Neural cell (in vitro differentiated cells): ENCODE data around the gene FGGY. TPM values are rescaled to one million over a fixed set of nuclear protein-coding genes. Genes with fewer than 3 reads are reported as not detected.

ENCODE experiments used
- H2AFZ ChIP-seq: fragments of 200-600, 300-800 bp; sonication (generic), shearing (Covaris generic); 2 replicates; pipeline ENCODE4 v1.6.0; 2014; ENCODE audit warnings: low read depth, mild to moderate bottlenecking, antibody characterized with exemption, low read length, moderate library complexity
- H3F3A ChIP-seq: fragments of 200-600 bp; shearing (Covaris generic); 2 replicates; pipeline ENCODE4 v1.6.1; 2016; ENCODE audit warnings: mild to moderate bottlenecking, moderate library complexity, mixed read lengths, antibody characterized with exemption, low read length; ENCODE audit not compliant: insufficient read depth, poor library complexity, severe bottlenecking
- H3K27ac ChIP-seq: fragments of 200-600, 300-800 bp; sonication (generic), shearing (Covaris generic); 2 replicates; pipeline ENCODE4 v1.5.1; 2014; ENCODE audit warnings: mild to moderate bottlenecking, low read length, moderate library complexity
- H3K27me3 ChIP-seq: fragments of 300-800, 200-600 bp; sonication (generic), shearing (Covaris generic); 2 replicates; pipeline ENCODE4 v1.6.0; 2014; ENCODE audit warnings: mild to moderate bottlenecking, low read depth, low read length, moderate library complexity; ENCODE audit not compliant: insufficient read depth
- H3K36me3 ChIP-seq: fragments of 300-800, 200-600 bp; sonication (generic), shearing (Covaris generic); 2 replicates; pipeline ENCODE4 v1.5.1; 2014; ENCODE audit warnings: mild to moderate bottlenecking, antibody characterized with exemption, low read length, moderate library complexity; ENCODE audit not compliant: insufficient read depth
- H3K4me2 ChIP-seq: fragments of 300-800, 200-600 bp; sonication (generic), shearing (Covaris generic); 2 replicates; pipeline ENCODE4 v1.6.0; 2014; ENCODE audit warnings: mild to moderate bottlenecking, low read length
- H3K4me3 ChIP-seq: fragments of 300-800, 200-600 bp; sonication (generic), shearing (Covaris generic); 2 replicates; pipeline ENCODE4 v1.5.1; 2014; ENCODE audit warnings: mild to moderate bottlenecking, low read length, moderate library complexity
- H3K79me2 ChIP-seq: fragments of 200-600 bp; shearing (Covaris generic); replicated peaks from 2 replicates; pipeline ENCODE4 v1.6.0; 2014; ENCODE audit warnings: mild to moderate bottlenecking, low read length, moderate library complexity; ENCODE audit not compliant: insufficient read depth
- H3K9ac ChIP-seq: fragments of 300-800, 200-600 bp; sonication (generic), shearing (Covaris generic); 2 replicates; pipeline ENCODE4 v1.6.1; 2016; ENCODE audit warnings: mild to moderate bottlenecking, low read length, mixed read lengths
- H3K9me2 ChIP-seq: fragments of 200-600 bp; shearing (Covaris generic); 2 replicates; pipeline ENCODE4 v1.6.1; 2016; ENCODE audit warnings: mild to moderate bottlenecking, low read length, mixed read lengths; ENCODE audit not compliant: insufficient read depth
- H3K9me3 ChIP-seq: fragments of 200-600, 300-800 bp; sonication (generic), shearing (Covaris generic); 2 replicates; pipeline ENCODE4 v1.6.1; 2016; ENCODE audit warnings: mild to moderate bottlenecking, mixed run types, low read length, moderate library complexity, mixed read lengths
- H4K20me1 ChIP-seq: fragments of 200-600 bp; shearing (Covaris generic); 2 replicates; pipeline ENCODE4 v1.6.1; 2016; ENCODE audit warnings: mild to moderate bottlenecking, mixed run types; ENCODE audit not compliant: insufficient read depth
- EP300 ChIP-seq: fragments of 450-650 bp; conservative IDR thresholded peaks from 2 replicates; pipeline ENCODE4 v1.6.1; 2014; ENCODE audit warnings: antibody characterized with exemption, mild to moderate bottlenecking, moderate library complexity; ENCODE audit not compliant: poor library complexity, severe bottlenecking
- EZH2 ChIP-seq: fragments of 200-600, 300-800 bp; shearing (Covaris generic), sonication (generic); IDR thresholded peaks from 2 replicates; pipeline ENCODE4 v1.6.1; 2014; ENCODE audit warnings: antibody characterized with exemption, low read length, borderline replicate concordance, mild to moderate bottlenecking; ENCODE audit not compliant: insufficient read depth, poor library complexity, severe bottlenecking
- MXI1 ChIP-seq: fragments of 450-650 bp; conservative IDR thresholded peaks from 2 replicates; pipeline ENCODE4 v1.6.1; 2014; ENCODE audit warnings: antibody characterized with exemption, mild to moderate bottlenecking; ENCODE audit not compliant: poor library complexity, severe bottlenecking
- POLR2AphosphoS5 ChIP-seq: IDR thresholded peaks from 2 replicates; pipeline ENCODE4 v1.6.1; 2012
- RAD21 ChIP-seq: fragments of 450-650 bp; conservative IDR thresholded peaks from 2 replicates; pipeline ENCODE4 v1.6.1; 2014; ENCODE audit warnings: antibody characterized with exemption, mild to moderate bottlenecking, moderate library complexity
- SMC3 ChIP-seq: fragments of 450-650 bp; conservative IDR thresholded peaks from 2 replicates; pipeline ENCODE4 v1.6.1; 2014; ENCODE audit warnings: antibody characterized with exemption, mild to moderate bottlenecking, moderate library complexity; ENCODE audit not compliant: poor library complexity
- TAF1 ChIP-seq: IDR thresholded peaks from 2 replicates; pipeline ENCODE4 v1.6.1; 2012; ENCODE audit warnings: low read depth
- polyA plus RNA-seq: library from polyadenylated mRNA; depleted of rRNA; stranded (reverse); fragments of >200 nt; gene quantifications from 2 replicates; pipeline ENCODE4 v1.2.3, GENCODE V29; 2014
- TF ChIP-seq, protein P1 (sequence below): fragments of 450-650 bp; IDR thresholded peaks from 2 replicates; pipeline ENCODE4 v1.5.1; 2014; ENCODE audit warnings: antibody characterized with exemption, mild to moderate bottlenecking, moderate library complexity; ENCODE audit not compliant: poor library complexity, severe bottlenecking
- TF ChIP-seq, protein P2 (sequence below): IDR thresholded peaks from 2 replicates; pipeline ENCODE4 v1.6.1; 2012; ENCODE audit warnings: borderline replicate concordance

Gene FGGY
- polyA plus RNA-seq, 1 donor from 2014 or later: 7.4 TPM

DNA sequence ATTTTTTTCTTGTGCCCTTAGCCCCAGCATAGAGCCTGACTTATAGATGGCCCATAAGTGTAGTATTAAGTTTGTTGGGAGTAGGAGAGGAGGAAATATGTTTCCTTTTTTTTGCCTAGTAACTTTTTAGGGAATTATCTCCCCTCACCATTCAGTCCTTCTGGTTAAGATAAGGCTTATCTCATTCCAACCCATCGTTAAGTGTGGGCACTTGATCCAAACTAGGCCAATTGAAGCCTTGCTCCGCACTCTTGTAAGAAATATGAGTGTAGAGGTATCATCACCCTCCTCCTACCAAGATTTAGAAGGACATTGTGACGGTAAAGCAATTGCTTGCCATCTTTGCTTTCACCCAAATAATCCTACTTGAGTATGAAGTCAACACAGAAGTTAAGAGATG is 8.8 kb upstream of the FGGY start:
- Histone ChIP-seq H3K4me2 (no peak overlapping the region), H3K36me3 (no peaks in the 10 kb centered on the region), H3K27ac (no peak overlapping the region), H3K9me2 (no peaks in the 10 kb centered on the region), H3F3A (no peaks in the 10 kb centered on the region), H4K20me1 (no peaks in the 10 kb centered on the region), H2AFZ (no peak overlapping the region), H3K9me3 (no peaks in the 10 kb centered on the region), H3K27me3 (no peaks in the 10 kb centered on the region), H3K9ac (no peak overlapping the region), H3K4me3 (no peak overlapping the region), H3K79me2 (no peaks in the 10 kb centered on the region)
- TF ChIP-seq RAD21 (no peak), EZH2 (no peak), MXI1 (no peak), EP300 (no peak), POLR2AphosphoS5 (no peak), SMC3 (no peak), TAF1 (no peak)
- TF ChIP-seq, protein P1, sequence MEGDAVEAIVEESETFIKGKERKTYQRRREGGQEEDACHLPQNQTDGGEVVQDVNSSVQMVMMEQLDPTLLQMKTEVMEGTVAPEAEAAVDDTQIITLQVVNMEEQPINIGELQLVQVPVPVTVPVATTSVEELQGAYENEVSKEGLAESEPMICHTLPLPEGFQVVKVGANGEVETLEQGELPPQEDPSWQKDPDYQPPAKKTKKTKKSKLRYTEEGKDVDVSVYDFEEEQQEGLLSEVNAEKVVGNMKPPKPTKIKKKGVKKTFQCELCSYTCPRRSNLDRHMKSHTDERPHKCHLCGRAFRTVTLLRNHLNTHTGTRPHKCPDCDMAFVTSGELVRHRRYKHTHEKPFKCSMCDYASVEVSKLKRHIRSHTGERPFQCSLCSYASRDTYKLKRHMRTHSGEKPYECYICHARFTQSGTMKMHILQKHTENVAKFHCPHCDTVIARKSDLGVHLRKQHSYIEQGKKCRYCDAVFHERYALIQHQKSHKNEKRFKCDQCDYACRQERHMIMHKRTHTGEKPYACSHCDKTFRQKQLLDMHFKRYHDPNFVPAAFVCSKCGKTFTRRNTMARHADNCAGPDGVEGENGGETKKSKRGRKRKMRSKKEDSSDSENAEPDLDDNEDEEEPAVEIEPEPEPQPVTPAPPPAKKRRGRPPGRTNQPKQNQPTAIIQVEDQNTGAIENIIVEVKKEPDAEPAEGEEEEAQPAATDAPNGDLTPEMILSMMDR: no peak
- TF ChIP-seq, protein P2, sequence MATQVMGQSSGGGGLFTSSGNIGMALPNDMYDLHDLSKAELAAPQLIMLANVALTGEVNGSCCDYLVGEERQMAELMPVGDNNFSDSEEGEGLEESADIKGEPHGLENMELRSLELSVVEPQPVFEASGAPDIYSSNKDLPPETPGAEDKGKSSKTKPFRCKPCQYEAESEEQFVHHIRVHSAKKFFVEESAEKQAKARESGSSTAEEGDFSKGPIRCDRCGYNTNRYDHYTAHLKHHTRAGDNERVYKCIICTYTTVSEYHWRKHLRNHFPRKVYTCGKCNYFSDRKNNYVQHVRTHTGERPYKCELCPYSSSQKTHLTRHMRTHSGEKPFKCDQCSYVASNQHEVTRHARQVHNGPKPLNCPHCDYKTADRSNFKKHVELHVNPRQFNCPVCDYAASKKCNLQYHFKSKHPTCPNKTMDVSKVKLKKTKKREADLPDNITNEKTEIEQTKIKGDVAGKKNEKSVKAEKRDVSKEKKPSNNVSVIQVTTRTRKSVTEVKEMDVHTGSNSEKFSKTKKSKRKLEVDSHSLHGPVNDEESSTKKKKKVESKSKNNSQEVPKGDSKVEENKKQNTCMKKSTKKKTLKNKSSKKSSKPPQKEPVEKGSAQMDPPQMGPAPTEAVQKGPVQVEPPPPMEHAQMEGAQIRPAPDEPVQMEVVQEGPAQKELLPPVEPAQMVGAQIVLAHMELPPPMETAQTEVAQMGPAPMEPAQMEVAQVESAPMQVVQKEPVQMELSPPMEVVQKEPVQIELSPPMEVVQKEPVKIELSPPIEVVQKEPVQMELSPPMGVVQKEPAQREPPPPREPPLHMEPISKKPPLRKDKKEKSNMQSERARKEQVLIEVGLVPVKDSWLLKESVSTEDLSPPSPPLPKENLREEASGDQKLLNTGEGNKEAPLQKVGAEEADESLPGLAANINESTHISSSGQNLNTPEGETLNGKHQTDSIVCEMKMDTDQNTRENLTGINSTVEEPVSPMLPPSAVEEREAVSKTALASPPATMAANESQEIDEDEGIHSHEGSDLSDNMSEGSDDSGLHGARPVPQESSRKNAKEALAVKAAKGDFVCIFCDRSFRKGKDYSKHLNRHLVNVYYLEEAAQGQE: no peak

DNA sequence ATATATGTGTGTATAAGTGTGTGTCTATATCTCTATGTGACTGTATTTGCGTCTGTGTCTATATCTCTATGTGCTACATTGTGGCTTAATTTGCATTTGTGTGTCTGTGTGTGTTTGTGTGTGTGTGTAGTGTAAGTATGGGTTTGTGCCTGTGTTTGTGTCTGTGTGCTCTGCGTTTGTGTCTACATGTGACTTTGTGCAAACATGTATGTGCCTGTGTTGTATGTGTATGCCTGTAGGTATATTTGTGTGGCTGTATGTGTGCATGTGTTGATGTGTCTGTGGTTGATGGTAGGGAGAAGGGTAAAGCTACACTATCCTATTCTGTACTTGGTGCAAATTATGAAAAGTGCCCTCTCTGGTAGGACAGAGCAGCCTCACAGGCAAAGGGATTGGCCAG is 7.3 kb upstream of the FGGY start:
- Histone ChIP-seq H3K36me3 (no peaks in the 10 kb centered on the region), H3K4me3 (no peak overlapping the region), H2AFZ (no peak overlapping the region), H3K27me3 (no peaks in the 10 kb centered on the region), H3K9me2 (no peaks in the 10 kb centered on the region), H3K9me3 (no peaks in the 10 kb centered on the region), H3K79me2 (no peaks in the 10 kb centered on the region), H3K4me2 (no peak overlapping the region), H3K9ac (no peak overlapping the region), H3F3A (no peaks in the 10 kb centered on the region), H3K27ac (no peak overlapping the region), H4K20me1 (no peaks in the 10 kb centered on the region)
- TF ChIP-seq, protein P1: no peak
- TF ChIP-seq SMC3: no peak
- no peak for TF ChIP-seq EP300
- no peak for TF ChIP-seq EZH2
- TF ChIP-seq RAD21: no peak
- no peak for TF ChIP-seq POLR2AphosphoS5
